Measurements from ENCODE around the gene ERC2. TPM values are rescaled to one million over a fixed set of nuclear protein-coding genes. Genes with fewer than 3 reads are reported as not detected.

Gene ERC2
- total RNA-seq, 1 experiment from 2014 or later, result 0.90 TPM

DNA sequence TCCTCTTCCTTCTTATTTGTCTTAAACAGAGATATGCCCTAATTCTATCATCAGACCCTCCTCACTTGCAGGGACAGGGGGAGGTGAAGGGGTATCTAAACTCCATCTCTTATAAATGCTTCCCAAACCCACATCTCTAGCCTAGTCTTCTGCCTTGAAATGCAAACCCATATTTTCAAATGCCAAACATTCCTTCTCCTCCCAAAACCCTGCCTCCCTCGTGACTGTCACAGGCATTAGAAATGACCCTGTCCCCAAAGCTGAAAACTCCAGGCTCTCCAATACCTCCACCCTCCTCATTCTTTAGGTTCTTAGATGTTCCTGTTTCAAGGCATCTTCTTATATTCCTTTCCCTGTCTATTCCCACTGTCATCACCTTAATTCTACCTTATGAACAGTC lies 191.0 kb downstream of the ERC2 start:
- intact Hi-C loops (cut with micrococcal nuclease; ENCODE audit: unreplicated experiment), result no loop called here
- no TSS peak for BruUV-seq (replicated peaks)
- Histone ChIP-seq H3K27ac (ENCODE audit: low read depth, low read length, poor library complexity, severe bottlenecking) (no peak overlapping the region), H3K27me3 (replicated peaks; ENCODE audit: insufficient read depth, low read depth, low read length, poor library complexity) (no peaks in the 10 kb centered on the region), H3K9me3 (ENCODE audit: low read depth, low read length, poor library complexity, severe bottlenecking) (no peaks in the 10 kb centered on the region), H3K4me3 (ENCODE audit: low read depth, low read length, poor library complexity, severe bottlenecking) (no peak overlapping the region), H3K36me3 (ENCODE audit: insufficient read depth, low read length, poor library complexity, severe bottlenecking) (no peaks in the 10 kb centered on the region), H3K4me1 (ENCODE audit: insufficient read depth, low read length, poor library complexity, severe bottlenecking) (no peaks in the 10 kb centered on the region)
- no peak for TF ChIP-seq CTCF (conservative IDR thresholded peaks at IDR 0.05; ENCODE audit: low read depth, low read length)
- TF ChIP-seq EZH2 (IDR thresholded peaks at IDR 0.05; ENCODE audit: borderline replicate concordance, low read depth, low read length, poor library complexity, severe bottlenecking), result no peak
- ChIA-PET CTCF (no interaction called here), POLR2A (ENCODE audit: low non-redundant PET) (no interaction called here)
- DNase-seq (ENCODE audit: low spot score), result no peak

DNA sequence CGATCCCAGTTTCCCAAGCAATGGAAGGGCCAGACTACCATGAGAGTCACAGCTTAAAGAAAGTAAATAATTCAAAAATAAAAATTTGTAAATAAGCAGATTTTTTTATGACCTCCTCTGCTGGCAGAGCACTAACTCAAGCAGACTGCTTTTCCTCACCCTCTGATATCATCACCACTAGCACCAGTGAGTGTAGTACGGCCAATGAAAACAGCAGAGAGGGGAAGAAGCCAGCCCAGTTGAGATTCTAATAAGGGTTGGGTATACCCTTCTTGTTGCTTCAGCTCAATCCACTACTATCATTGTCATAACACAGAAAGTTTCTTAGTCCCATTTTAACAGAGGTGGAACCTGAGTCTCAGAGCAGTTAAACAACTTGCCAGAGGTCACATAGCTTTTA lies 193.1 kb downstream of the ERC2 start:
- DNase-seq (ENCODE audit: low spot score), result no peak
- no TSS peak for BruUV-seq (replicated peaks)
- POLR2A ChIA-PET (ENCODE audit: low non-redundant PET), result no interaction called here
- H3K9me3 ChIP-seq (ENCODE audit: low read depth, low read length, poor library complexity, severe bottlenecking), result no peaks in the 10 kb centered on the region
- no peak overlapping the region for H3K27ac ChIP-seq (ENCODE audit: low read depth, low read length, poor library complexity, severe bottlenecking)
- TF ChIP-seq EZH2 (IDR thresholded peaks at IDR 0.05; ENCODE audit: borderline replicate concordance, low read depth, low read length, poor library complexity, severe bottlenecking), result no peak
- no peak for TF ChIP-seq CTCF (conservative IDR thresholded peaks at IDR 0.05; ENCODE audit: low read depth, low read length)
- intact Hi-C loops (cut with micrococcal nuclease; ENCODE audit: unreplicated experiment), result no loop called here
- H3K36me3 ChIP-seq (ENCODE audit: insufficient read depth, low read length, poor library complexity, severe bottlenecking), result no peaks in the 10 kb centered on the region
- no peaks in the 10 kb centered on the region for H3K4me1 ChIP-seq (ENCODE audit: insufficient read depth, low read length, poor library complexity, severe bottlenecking)
- H3K27me3 ChIP-seq (replicated peaks; ENCODE audit: insufficient read depth, low read depth, low read length, poor library complexity), result no peaks in the 10 kb centered on the region
- no peak overlapping the region for H3K4me3 ChIP-seq (ENCODE audit: low read depth, low read length, poor library complexity, severe bottlenecking)
- CTCF ChIA-PET, result no interaction called here

- H3K27ac ChIP-seq (ENCODE audit: low read depth, low read length, poor library complexity, severe bottlenecking), result no peak overlapping the region
- ChIA-PET CTCF (interaction anchor here (0.5 kb wide), 1 partner anchor 884 kb away, joined by 4 read pairs; no protein-coding TSS in a partner anchor), POLR2A (ENCODE audit: low non-redundant PET) (no interaction called here)
- H3K4me3 ChIP-seq (ENCODE audit: low read depth, low read length, poor library complexity, severe bottlenecking), result no peak overlapping the region
- no peak for TF ChIP-seq EZH2 (IDR thresholded peaks at IDR 0.05; ENCODE audit: borderline replicate concordance, low read depth, low read length, poor library complexity, severe bottlenecking)
- no peak for TF ChIP-seq CTCF (conservative IDR thresholded peaks at IDR 0.05; ENCODE audit: low read depth, low read length)
- H3K36me3 ChIP-seq (ENCODE audit: insufficient read depth, low read length, poor library complexity, severe bottlenecking), result no peaks in the 10 kb centered on the region
- H3K27me3 ChIP-seq (replicated peaks; ENCODE audit: insufficient read depth, low read depth, low read length, poor library complexity), result no peaks in the 10 kb centered on the region
- H3K4me1 ChIP-seq (ENCODE audit: insufficient read depth, low read length, poor library complexity, severe bottlenecking), result no peaks in the 10 kb centered on the region
- no TSS peak for BruUV-seq (replicated peaks)
- intact Hi-C loops (cut with micrococcal nuclease; ENCODE audit: unreplicated experiment), result no loop called here
- no peaks in the 10 kb centered on the region for H3K9me3 ChIP-seq (ENCODE audit: low read depth, low read length, poor library complexity, severe bottlenecking)
- no peak for DNase-seq (ENCODE audit: low spot score)
Observed at GRCh38 chr3:56269755-56270535, 198.3 kb downstream of the ERC2 start.

Measured in A673 (cell line).